DMS153 treated with DMSO at 0.1 percent for 48 hours (cell line): ENCODE data around the gene ZBTB24.

Source experiments
- DNase-seq: peaks from one replicate; lab custom pipeline; 2025; ENCODE audit not compliant: unreplicated experiment; lab: John Stamatoyannopoulos, UW

ZBTB24 gene

DNA sequence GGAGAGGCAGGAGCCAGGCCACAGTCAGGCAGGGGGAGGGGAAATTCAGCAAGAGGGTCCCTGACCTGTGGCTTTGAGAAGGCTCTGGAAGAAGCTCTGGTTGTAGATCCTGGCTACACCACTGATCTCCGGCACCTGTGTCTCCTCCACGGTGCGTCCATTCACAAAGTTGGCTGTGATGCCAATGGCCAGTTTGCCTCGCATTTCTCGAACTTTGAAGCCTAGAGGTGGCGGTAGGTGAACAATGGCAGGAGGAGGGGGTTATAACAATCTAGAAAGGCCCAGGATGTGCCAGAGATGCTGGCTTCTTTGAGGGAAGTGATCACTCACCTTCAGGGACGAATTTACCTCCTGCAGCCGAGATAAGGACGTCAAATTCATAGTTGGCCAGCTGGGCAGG lies 30.8 kb downstream of the ZBTB24 start:
- no peak for DNase-seq

DNA sequence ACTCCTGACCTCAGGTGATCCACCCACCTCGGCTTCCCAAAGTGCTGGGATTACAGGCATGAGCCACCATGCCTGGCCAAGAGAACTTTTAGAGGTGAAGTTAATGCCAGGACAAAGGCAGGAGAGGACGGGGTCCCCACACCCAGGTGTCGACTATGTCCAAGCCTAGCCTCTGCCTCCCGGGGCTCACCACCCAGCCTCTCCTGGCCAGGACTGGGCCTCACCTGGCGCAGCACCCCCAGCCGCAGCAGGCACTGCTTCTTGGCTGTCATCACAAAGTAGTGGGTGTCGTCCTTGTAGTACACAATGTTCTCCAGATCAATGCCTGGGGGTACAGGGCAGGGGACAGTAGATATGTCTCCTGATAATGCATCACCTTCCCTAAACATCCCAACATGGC lies 31.6 kb downstream of the ZBTB24 start:
- DNase-seq: no peak

DNA sequence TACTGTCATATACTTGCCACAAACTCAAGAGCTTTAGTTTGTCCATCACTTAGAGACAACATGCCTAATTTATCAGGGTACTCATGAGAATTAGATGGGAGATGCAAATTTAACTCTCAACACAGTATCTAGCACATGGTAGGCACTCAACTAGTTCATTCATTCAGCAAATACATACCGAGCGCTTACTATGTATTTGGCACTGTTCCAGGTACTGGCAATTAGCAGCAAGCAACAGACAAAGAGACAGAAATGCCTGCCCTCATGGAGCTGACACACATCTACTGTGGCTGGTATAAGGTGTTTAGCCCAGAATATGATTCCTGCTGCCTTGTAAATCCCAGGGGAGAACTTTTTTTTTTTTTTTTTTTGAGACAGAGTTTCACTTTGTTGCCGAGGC lies 32.2 kb downstream of the ZBTB24 start:
- DNase-seq: no peak

DNA sequence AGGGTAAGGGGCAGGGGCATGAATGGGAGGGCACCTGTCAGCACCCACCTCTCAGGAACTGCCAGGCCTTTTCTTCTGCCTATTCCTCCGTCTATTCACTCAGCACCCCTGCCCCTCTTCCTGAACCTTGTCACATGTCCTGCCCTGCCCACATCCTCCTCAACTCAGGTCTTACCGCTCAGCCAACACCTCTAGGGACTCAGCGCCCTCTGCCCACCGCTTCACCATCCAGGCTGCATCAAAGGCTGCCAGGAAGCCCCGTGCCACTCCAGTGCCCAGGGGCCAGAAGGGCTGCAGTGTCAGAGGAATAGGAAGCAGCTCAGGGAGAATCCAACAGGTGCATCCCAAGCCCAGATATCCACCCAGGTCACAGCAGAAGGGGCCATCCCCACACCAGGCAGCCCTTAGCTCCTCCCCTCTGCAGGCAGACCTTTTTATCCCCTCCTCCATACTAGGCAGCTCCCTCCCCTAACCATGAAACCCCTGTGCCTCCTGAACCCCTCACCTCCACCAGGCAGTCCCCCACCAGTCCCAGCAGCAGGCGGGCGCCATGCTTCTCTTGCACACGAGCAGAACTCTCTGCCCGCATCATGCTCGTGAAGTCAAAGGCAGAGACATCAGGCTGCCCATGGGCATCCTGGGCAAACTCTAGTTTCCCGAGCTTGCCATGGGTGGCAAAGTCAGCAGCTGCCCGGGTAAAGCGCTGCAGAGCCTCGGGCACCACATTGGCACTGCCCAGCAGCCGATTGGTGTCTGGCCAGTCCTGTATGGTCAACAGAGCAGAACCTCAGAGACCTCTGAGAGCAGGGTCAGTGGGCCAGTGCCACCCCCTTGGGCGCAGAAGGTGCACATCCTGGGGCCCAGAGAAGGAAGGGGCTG lies 33.0 kb downstream of the ZBTB24 start:
- DNase-seq: no peak

DNA sequence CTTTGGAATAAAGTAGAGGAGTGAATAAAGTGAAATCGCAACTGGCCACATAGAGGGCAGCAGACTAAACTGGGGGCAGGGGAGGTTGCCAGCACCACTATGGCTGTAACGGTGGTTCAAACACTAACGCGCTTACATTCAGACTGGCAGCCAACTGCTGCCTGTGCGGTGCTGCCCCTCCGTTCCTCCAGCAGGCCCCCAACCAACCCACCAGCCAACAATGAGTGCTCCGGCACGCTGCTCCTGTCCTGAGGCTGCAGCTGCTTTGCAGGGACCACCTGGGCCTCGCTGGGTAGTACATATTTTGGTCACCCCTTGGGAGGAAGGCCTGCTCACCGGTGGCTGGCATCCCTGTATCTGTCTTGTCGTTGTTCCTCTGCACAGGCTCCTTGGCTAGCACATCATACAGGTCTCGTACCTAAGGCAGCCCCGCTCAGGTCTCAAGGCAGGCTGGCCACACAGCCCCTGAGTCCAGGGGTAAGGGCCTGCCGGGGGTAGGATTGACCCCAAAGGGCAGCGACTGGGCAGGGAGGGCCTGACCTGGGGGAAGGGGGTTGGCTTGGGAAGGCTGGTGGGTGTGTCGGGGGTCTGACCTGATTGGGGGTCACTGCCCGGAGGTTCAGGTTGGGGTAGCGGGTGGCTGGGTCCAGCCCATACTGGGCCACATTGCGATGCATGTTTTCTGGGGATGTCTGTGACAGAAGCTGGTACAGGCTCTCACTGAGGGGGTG lies 33.8 kb downstream of the ZBTB24 start:
- no peak for DNase-seq

DNA sequence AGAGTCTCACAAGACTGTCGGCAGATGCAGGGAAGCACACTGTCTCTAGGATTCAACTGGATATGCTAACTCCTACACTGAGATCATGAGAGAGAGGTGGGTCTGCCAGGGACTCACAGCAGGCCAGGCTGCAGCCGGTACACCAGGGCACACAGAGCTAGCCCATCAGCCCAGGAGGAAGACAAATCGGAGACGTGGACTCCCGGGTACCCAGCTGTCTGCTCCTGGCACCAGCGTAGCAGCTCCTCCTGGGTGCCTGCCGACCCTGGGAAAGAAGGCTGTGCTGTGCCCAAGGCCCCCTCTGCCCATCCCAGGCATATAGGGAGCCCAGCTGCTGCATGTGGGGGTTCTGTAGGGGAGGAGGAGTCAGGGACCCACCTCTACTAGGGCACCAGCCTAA lies 34.4 kb downstream of the ZBTB24 start:
- no peak for DNase-seq

DNA sequence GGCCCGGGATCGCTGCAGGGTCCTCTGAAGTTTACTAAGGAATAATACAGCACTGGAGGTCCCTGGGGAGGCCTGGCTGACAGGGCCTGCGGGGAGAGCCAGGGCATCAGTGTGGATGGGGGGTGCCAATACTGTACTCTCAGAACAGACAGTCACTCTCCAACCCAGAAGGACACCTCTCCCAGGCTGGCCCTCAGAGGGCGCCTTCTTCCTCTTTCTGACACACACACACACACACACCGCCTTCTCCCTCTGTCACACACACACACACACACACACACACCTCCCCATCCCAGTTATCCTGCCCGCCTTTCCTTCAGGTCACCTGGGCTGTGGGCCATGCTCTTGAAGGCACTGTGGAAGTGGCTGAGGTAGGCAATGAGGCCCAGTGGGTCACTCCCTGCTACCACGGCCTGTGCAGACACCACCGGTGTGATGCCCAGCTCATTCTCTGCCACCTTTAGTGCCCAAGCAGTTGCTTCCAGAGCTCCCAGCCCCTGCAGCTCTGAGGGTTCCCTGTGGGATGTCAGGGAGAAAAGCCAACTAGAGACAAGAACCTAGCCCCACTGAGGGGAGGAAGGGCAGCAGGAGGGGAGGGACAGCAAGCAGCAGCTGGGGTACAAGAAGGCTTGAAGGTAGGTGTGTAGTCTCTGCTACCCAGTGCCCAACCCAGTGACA lies 35.0 kb downstream of the ZBTB24 start:
- DNase-seq: no peak

DNA sequence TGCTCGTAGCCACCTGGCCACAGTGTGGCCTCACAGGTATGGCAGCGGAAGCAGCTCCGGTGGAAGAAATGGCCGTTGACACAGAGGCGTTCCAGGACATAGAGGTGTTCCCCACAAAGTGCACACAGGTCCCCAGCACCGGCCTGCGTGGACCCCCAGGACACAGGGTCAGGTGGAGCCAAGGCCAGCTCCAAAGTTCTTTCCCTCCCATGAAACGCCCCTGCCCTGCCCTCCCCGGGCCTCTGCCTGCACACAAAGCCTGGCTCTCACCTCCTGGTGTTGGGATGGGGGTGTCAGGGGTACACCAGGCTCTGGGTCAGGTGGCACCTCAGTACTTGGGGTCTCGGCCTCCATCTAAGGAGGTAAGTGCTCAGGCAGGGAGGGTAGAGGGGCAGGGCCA lies 35.9 kb downstream of the ZBTB24 start:
- no peak for DNase-seq

DNA sequence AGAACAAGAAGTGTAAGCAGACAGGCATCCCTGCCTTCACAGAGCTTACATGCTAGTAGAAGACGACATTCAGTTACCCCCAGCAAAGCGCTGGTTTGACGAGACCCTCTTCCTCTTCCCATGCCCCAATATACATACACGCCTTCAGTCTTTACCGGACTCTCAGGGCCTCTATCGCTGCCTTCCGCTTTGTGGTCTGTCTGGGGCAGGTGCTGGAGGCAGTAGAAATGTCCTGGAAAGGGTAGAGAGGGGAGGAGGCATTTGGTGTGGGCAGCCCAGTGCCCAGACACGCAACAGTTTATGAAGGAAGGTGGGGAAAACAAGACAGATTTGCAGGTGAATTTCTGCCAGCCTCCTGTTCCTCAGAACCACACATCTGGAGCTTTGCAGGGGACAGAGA lies 36.5 kb downstream of the ZBTB24 start:
- no peak for DNase-seq

DNA sequence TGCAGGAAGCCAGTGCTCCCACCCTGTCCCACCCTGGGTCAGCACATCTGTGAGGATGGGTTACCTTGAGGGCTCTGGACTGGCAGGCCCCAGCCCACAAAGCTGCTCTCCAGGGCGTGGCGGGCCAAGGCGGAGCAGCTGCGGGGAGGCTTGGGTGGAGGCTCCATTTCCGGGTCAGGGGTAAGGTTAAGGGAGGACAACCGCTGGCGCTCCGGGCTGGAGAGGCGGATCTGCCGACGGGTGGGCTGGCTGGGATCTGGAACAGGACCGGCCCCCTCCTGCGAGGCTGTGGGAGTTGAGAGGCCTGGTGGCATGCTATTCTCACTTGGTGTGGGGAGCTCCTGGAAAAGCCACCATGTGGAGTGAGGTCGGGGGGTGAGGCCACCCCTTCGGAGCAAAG lies 36.9 kb downstream of the ZBTB24 start:
- DNase-seq: no peak

DNA sequence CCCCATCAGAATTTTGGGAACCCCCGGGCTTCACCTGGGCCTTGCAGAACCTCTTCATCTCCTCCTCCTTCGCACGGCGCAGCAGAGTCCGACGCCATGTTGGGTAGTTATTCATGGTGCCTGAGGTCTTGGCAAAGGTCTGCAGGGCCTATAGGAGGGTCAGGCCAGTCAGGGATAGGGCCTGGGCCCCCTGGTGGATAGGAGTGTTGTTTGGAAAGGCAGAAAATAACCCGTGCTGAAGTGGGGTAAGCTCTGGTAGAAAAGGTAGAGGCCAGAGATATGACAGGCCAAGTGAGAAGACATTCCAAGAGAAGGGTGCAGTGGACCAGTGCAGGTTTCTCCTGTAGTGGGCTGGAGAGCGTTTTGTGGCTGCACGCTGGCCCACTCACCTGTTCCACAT lies 37.6 kb downstream of the ZBTB24 start:
- no peak for DNase-seq

DNA sequence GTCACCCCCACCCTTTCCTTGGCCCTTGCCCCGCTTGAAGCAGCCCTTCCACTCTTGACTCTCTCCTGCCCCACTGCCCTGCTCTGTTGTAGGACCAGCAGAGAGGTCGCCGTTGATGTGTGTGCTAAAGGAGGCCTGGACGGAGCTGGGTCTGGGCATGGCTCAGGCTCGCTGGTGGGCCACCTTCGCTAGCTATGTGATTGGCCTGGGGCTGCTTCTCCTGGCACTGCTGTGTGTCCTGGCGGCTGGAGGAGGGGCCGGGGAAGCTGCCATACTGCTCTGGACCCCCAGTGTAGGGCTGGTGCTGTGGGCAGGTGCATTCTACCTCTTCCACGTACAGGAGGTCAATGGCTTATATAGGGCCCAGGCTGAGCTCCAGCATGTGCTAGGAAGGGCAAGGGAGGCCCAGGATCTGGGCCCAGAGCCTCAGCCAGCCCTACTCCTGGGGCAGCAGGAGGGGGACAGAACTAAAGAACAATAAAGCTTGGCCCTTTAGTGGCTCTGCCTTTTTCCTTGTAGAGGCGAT lies 39.5 kb downstream of the ZBTB24 start:
- DNase-seq: no peak

DNA sequence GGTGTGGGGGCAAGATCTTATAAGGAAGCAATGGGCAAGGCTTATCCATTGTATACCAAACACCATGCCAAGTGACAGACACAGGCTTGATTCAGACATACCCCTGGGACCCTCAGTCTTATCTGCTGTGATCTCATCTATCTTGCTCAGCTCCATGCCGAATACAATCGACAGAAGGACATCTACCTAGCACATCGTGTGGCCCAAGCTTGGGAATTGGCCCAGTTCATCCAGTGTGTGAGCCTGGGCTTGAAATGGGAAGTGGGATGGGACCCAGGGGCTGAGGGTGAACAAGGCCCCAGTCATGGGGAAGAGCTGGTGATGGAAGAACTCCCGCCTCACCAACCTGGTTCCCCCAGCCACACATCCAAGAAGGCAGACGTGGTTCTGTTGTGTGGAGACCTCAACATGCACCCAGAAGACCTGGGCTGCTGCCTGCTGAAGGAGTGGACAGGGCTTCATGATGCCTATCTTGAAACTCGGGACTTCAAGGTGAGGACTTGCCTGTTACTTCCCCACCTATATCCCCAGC lies 40.6 kb downstream of the ZBTB24 start:
- no peak for DNase-seq

DNA sequence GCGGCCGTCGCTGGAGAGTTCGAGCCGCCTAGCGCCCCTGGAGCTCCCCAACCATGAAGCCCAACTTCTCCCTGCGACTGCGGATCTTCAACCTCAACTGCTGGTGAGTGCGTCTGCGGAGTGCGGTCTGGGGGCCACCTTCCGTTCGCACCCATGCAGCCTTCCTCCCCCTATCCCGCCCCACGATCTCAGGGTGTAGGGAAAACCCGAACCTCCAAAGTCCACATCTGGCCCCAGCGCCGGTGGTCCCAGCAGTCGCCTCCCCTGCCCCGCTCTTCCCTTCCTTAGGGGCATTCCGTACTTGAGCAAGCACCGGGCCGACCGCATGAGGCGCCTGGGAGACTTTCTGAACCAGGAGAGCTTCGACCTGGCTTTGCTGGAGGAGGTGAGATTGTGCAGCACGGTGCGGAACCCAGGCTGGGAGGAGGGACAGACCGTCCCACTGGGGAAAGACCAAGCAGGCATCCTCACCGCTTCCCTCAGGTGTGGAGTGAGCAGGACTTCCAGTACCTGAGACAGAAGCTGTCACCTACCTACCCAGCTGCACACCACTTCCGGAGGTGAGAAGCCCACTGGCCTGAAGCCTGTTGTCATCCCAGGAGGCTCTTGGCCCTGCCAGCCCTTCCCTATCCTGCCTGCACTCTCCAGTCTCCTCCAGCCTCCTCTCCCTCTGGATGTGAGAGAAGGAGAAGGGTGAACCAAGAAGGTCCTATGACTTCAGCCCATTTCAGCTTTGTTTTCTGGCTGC lies 41.8 kb downstream of the ZBTB24 start:
- DNase-seq: peak; percentile 26

DNA sequence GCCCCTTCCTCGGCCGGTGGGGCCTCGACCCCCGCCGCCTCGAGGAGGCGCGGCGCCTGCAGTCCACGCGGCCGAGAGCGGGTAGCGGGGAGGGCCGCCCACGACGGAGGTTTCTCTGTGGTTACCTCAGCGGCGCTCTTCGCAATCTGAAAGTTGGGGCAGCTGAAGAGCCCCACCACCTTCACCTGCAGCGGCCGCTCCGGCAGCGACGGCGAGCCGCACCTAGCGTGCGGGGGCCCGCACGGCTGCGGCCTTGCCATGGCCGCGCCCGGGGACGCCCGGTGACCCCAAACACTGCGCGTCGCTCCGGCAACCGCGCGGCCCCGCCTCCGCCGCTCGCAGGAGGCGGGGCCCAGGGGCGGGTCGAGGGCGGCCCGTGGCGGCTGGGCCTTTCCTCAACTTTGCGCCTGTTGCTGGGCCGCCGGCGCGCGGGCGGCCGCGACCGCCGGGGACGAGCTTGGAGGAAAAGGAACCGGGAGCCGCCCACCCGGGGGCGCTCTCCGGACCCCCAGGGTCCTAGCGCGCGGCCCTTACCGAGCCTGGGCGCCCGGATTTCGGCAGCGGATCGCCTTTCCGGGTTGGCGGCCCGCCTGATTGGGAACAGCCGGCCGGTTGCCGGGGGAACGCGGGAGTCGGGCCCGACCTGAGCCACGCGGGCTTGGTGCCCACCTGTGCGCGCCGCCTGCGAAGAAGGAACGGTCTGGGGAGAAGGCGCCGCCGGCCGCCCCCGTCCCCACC lies 42.5 kb downstream of the ZBTB24 start, which contains the start of the genes PPIL6 and SMPD2:
Gene PPIL6 (minus strand): TSS at position 298 of the 738 bp plus-strand sequence. CDS start 38 bp downstream, at position 260.
Gene SMPD2 (plus strand): TSS at position 394 of the 738 bp plus-strand sequence. CDS start 398 bp downstream, outside the sequence.
- DNase-seq: peak; percentile 40

DNA sequence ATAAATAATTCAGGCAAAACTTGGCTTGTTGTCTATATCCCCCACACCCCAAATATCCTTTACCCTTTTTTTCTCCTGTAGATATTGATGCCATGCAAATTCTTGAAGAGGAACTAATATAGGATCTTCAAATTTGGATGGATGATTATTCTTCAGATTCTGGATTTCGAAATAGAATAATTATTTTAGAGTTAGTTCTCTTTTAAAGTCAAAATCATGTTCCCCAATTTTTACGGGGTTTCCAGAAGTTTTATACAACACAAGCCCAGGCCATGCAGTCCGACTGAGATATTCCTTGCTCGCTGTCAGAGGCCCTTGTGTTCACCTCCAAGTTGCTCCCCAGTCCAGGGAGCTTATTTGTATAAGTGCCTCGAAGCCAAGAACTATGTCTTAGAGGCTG lies 47.0 kb downstream of the ZBTB24 start:
- no peak for DNase-seq

DNA sequence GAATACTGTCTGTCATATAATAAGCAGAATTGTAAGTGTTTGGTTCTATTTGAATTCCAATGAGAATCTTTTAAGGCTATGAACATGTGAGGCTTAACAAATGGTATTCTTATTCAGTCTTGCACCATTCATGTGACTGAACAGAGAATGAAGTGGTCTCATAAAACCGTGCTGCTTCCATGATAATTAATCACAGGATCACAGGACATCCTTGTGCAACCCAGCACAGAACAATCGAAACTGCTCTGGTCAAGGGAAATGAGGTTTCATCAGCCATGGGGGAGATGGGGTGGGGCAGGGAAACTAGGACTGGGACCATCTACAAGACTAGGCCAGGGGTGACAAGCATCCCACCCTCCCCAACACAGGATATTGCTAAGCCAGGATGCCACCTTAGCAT lies 48.6 kb downstream of the ZBTB24 start:
- no peak for DNase-seq

DNA sequence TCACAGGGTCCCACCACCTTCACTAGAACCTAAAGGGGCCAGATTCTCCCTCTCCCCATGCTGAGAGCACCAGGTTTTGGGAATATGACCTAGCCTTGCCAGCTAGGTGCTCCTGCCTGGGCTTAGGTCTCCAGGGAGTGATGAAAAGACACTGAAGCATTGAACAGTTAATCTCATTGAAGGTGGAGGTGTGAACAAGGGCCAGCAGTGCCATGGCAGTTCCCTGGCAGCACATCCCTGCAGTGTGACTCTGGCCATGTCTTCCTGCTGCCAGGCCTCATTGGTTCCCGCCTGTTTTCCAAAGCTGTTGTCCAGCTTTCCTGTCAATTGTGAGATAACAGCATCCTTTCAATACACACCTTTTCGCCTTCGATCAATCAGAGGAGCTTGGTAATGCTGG lies 53.5 kb downstream of the ZBTB24 start:
- DNase-seq: peak; percentile 32

DNA sequence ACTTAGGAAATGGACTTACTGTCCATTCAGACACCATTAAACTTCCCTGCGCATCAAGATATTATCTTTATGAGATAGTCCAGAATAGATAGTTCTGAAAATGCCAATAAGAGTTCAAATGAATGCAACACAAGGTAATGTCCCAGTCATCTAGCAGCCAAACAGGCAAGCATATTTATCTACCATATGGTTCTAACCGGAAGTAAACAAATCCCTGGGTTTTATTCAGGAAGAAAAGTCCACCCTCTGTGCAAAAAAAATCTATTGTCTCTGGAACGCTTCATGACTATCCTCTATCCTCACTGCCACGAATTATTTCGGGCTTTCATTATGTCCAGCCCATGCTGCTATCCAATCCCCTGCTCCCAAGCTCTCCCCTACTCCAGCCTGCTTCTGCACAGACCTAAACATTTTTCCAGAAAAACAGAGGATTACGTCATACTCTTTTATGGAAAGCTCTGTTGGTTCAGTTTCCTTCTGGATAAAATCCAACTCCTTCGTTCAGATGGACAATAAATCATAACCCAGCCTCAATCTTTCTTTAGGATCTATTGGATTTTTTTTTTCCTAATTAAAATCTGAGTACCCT lies 54.0 kb downstream of the ZBTB24 start:
- DNase-seq: peak; percentile 37
